ENCODE measurements around the gene ADAM8. TPM values are rescaled to one million over a fixed set of nuclear protein-coding genes. Genes with fewer than 3 reads are reported as not detected.

The ADAM8 gene
- total and polyA plus RNA-seq, 2 of the 8 experiments (the other 6 are each of a cell fraction or from before 2014, with no cell fraction given), result 4.6 TPM

GRCh38 chr10:133262696-133263095, 14.0 kb downstream of the ADAM8 start:
- Histone ChIP-seq H3K18ac (ENCODE audit: extremely low read depth, low read length) (no peak overlapping the region), H2BK15ac (ENCODE audit: low read length) (0 out of 2 replicates have a peak overlapping the region, but pooled peaks have one; percentile 18), H3K4ac (replicated peaks; ENCODE audit: insufficient read length, low read depth, low read length) (no peak overlapping the region), H3K56ac (replicated peaks; ENCODE audit: insufficient read length, low read depth, low read length) (no peak overlapping the region), H2BK120ac (replicated peaks; ENCODE audit: low read depth, low read length) (no peak overlapping the region), H3K23me2 (ENCODE audit: low read depth, low read length) (peaks cover 7% of the 10 kb centered on the region; the same call in 1 of the 2 replicates), H3K4me2 (ENCODE audit: insufficient read depth in 1 of 2, low read depth in 2 of 2, low read length in 2 of 2) (peak overlapping the region; percentile 72 to 94; a peak in 2 of 4 replicates), H3K4me3 (ENCODE audit: extremely low read depth in 1 of 4, insufficient read depth in 2 of 4, low read depth in 3 of 4, low read length in 4 of 4) (peak overlapping the region in 1 of 4 experiments; percentile 55; a peak in 2 of 8 replicates), H4K8ac (ENCODE audit: extremely low read depth, insufficient read depth, low read length) (no peak overlapping the region), H2BK20ac (ENCODE audit: low read length) (no peak overlapping the region), H3K23ac (ENCODE audit: insufficient read length) (no peak overlapping the region), H4K20me1 (replicated peaks in 1 of 2; ENCODE audit: control insufficient read depth in 1 of 2, insufficient read depth in 2 of 2, low read length in 2 of 2) (no peaks in the 10 kb centered on the region), H3K9ac (replicated peaks in 1 of 4; ENCODE audit: extremely low read depth in 1 of 4, low read depth in 3 of 4, low read length in 3 of 4) (no peak overlapping the region), H3K27me3 (replicated peaks in 1 of 4; ENCODE audit: control insufficient read depth in 3 of 4, extremely low read depth in 1 of 4, insufficient read depth in 3 of 4, low read length in 3 of 4) (peaks cover 0 to 15% (median 8%) of the 10 kb centered on the region in 4 experiments; a peak in 6 of 7 replicates), H3K4me1 (replicated peaks in 1 of 4; ENCODE audit: control insufficient read depth in 3 of 4, insufficient read depth in 4 of 4, low read length in 3 of 4) (peaks cover 0 to 14% (median 8%) of the 10 kb centered on the region in 4 experiments; a peak in 5 of 7 replicates), H2BK5ac (ENCODE audit: low read depth, low read length) (no peak overlapping the region), H3K27ac (ENCODE audit: low read depth, low read length) (no peak overlapping the region), H3K79me1 (ENCODE audit: low read depth, low read length) (no peaks in the 10 kb centered on the region), H4K5ac (ENCODE audit: insufficient read length, low read depth, low read length) (no peak overlapping the region), H3K36me3 (ENCODE audit: control insufficient read depth in 2 of 4, insufficient read depth in 4 of 4, low read length in 3 of 4) (no peaks in the 10 kb centered on the region), H4K91ac (replicated peaks; ENCODE audit: insufficient read length, low read length) (peak overlapping the region; percentile 41), H3K79me2 (ENCODE audit: control insufficient read depth in 1 of 2, insufficient read depth in 2 of 2, low read length in 2 of 2) (no peaks in the 10 kb centered on the region), H2AFZ (ENCODE audit: low read length) (no peak overlapping the region), H3K14ac (ENCODE audit: insufficient read length) (no peak overlapping the region), H2BK12ac (ENCODE audit: low read depth, low read length) (no peak overlapping the region; the same call in 1 of the 2 replicates), H2AK5ac (ENCODE audit: low read depth, low read length) (0 out of 2 replicates have a peak overlapping the region, but pooled peaks have one; percentile 44), H3K9me3 (ENCODE audit: insufficient read depth in 2 of 2, low read depth in 1 of 2, low read length in 1 of 2) (no peaks in the 10 kb centered on the region)
- POLR2A ChIA-PET (ENCODE audit: partially characterized antibody), result no interaction called here
- WGBS, 2 experiments (ENCODE audit: extremely low coverage in 1 of 2, insufficient coverage in 1 of 2, insufficient read length in 1 of 2, insufficient replicate concordance in 2 of 2, low coverage in 1 of 2, low lambda C conversion rate in 2 of 2, missing lambda C conversion rate in 1 of 2), result 83% methylated on average over 14 of the region's 14 CpGs; no CpG with 5 or more reads in 1 of the 2 experiments
- DNase-seq (ENCODE audit: low read depth in 1 of 2, low spot score in 2 of 2) (no peak), FAIRE-seq (no peak)
- TF ChIP-seq ASH2L (IDR thresholded peaks at IDR 0.05; ENCODE audit: low read length) (no peak), RNF2 (IDR thresholded peaks at IDR 0.05; ENCODE audit: borderline replicate concordance, low read depth, low read length, missing control alignments, poor library complexity, severe bottlenecking) (no peak), BRCA1 (IDR thresholded peaks at IDR 0.05; ENCODE audit: low read depth, low read length) (no peak), CHD1 (IDR thresholded peaks at IDR 0.05; ENCODE audit: low read depth, low read length) (no peak), MAX (IDR thresholded peaks at IDR 0.05) (peak; percentile 23; the same call in 1 of the 2 replicates)
- CTCF ChIA-PET (ENCODE audit: partially characterized antibody), result interaction anchor here (0.7 to 2.4 kb wide), 8 partner anchors 13 to 66 kb away, joined by 3 to 8 read pairs (median 3); partner anchors contain the start of gene ADAM8
